GM19025 (cell line): ENCODE measurements around the gene CFD.
"Not testable (repeated sequence)": the region's sequence is repeated elsewhere in the genome, so short reads cannot be mapped to it uniquely, and the experiment has no call there.

Experiments
- ATAC-seq: cut with Tn5 transposase; IDR thresholded peaks from one replicate; pipeline ENCODE4 v1.9.1; 2021; ENCODE audit warnings: mild to moderate bottlenecking, low read depth, moderate library complexity; ENCODE audit not compliant: unreplicated experiment

Gene CFD

DNA sequence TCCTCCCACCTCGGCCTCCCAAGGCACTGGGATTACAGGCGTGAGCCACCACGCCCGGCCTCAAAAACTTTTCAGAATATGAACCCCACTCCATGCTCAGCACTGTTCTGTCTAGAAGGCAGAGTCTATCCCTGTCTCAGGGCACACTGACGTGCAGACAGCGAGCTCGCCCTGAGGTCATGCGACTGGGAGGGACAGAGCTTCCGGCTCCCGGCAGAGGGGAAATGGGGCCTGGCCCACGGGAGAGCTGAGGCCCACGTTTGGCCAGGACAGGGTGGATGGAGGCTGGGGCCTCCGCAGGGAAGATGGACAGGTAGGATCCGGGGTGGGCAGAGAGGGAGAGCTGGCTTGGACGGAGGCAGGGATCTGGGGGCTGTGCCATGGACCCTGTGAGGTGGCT lies 34.6 kb upstream of the CFD start:
- no peak for ATAC-seq

DNA sequence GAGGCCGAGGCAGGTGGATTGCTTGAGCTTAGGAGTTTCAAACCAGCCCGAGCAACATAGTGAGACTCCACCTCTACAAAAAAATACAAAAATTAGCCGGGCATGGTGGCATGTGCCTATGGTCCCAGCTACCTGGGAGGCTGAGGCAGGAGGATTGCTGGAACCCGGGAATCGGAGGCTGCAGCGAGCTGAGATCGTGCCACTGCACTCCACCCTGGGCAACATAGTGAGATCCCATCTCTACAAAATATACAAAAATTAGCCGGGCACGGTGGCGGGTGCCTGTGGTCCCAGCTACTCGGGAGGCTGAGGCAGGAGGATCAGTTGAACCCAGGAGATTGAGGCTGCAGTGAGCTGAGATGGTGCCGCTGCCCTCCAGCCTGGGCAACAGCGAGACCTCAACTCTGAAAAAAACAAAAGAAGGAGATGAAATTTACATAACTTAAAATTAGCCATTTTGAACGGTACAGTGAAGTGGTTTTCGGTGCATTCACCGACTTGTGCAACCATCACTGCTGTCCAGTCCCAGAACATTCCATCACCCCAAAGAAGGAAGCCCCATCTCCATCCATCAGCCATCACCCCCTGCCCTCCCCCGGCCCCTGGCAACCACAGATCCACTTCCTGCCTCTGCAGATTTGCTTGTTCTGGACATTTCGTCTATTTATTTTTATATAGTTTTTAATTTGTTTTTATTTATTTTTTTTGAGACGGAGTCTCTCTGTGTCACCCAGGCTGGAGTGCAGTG lies 33.4 kb upstream of the CFD start:
- ATAC-seq = no peak

GRCh38 chr19:827314-827709 lies 32.2 kb upstream of the CFD start:
- no peak for ATAC-seq

DNA sequence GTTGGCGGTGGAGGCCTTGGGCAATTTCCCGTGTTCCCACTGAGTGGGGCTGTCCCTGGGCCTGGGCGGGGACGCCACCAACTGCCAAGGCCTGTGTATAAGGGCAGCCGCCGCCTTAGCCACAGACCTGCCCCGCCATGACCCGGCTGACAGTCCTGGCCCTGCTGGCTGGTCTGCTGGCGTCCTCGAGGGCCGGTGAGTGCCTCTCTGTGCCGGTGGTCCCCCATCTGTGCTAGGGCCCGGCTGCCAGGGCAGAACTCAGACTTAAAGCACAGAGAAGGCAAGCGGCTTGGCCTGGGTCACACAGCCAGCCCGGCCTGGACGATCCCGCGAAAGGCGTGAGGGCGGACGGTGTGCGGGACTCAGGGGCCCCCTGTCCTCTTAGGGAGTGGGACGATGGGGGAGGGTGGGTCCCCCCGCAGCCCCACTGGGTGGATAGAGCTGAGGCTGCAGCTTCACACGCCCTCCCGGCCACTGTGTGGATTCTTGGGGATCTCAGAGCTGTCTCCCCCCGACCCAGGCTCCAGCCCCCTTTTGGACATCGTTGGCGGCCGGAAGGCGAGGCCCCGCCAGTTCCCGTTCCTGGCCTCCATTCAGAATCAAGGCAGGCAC lies 31.6 kb upstream of the CFD start, which contains the start of gene AZU1:
Gene AZU1 (plus strand): TSS at position 128 of the 612 bp plus-strand sequence. CDS start 10 bp downstream, at position 138.
- no peak for ATAC-seq

DNA sequence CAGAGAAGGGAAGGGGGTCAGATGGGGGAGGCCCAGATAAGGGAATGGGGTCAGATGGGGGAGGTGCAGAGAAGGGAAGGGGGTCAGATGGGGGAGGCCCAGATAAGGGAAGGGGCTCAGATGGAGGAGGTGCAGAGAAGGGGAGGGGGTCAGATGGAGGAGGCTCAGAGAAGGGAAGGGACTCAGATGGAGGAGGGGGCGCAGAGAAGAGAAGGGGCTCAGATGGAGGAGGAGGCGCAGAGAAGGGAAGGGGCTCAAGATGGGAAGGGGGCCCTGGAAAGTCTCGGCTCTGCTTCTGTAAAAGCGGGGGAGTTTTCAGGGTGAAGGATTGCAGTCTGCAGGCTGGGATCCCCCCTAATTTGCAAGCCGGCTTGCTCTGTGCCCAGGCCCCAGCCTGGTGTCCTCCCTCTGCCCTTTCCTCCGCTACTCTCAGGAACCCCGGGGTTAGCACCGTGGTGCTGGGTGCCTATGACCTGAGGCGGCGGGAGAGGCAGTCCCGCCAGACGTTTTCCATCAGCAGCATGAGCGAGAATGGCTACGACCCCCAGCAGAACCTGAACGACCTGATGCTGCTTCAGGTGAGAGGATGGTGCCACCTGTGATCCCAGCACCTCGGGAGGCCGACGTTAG lies 30.2 kb upstream of the CFD start:
- ATAC-seq = no peak

DNA sequence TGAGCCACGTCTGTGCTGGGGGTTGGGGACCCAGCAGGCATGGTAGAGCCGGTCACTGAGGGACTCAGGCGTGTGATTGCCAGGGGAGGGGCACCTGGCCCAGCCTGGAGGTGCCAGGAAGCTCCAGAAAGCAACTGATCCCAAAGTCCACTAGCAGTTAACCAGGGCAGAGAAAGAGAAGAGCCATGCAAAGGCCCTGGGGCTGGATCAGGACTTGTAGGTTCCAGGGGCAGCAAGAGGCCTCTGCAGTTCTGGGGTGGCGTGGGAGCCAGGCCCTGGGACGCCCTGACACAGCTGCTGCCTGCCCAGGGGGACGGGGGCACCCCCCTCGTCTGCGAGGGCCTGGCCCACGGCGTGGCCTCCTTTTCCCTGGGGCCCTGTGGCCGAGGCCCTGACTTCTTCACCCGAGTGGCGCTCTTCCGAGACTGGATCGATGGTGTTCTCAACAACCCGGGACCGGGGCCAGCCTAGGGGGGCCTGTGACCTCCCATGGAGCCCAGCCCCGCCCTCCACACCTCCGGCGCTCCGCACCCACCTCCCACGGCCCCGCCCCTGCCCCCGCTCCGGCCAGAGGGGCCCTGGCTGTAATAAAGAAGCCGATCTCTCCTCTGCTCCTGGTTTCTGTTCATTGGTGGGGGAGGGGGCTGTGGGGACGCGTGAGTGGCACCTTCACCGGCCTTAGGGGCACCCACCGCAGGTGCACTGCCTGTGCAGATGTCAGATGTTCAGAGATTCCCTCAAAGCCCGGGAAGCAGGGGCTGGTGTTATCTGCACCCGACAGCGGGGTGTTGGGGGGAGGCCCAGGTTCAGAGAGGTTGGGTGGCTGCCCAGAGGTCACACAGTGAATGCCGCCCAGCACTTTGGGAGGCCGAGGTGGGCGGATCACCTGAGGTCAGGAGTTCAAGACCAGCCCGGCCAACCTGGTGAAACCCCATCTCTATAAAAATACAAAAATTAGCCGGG lies 27.8 kb upstream of the CFD start:
- ATAC-seq = no peak

GRCh38 chr19:834216-834615 lies 25.2 kb upstream of the CFD start:
- ATAC-seq = no peak

- no peak for ATAC-seq
Observed at GRCh38 chr19:835210-835810, 24.2 kb upstream of the CFD start.

DNA sequence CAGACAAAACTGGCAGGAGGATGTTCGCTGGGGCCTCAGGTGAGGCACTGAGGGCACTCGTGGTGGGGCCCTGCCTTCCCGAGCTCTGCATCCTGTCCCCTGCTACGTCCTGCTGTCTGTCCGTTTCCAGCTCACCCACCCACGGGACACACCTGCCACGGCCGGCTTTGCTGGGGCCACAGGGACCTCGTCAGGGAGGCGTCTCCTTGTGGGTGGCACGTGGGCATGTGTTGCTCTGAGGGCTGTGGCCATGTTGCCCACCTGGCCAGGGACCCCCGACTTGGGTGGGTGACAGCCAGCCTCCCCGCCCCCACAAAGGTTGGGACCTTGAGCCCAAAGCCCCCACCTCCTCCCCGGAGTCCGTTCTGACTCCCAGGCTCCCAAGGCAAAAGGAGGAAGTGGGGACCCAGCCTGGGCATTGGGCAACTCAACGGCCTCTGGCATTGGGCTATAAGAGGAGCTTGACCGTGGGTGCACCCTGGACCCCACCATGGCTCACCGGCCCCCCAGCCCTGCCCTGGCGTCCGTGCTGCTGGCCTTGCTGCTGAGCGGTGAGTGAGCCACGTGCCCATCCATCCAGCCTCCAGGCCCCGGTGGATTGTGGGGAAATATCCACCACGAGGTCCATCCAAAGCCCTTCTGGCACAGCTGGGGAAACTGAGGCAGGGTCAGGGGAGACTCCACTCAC lies 18.8 kb upstream of the CFD start, which contains the start of gene PRTN3:
Gene PRTN3 (plus strand): TSS at position 481 of the 688 bp plus-strand sequence. CDS start 10 bp downstream, at position 491.
- ATAC-seq = no peak

DNA sequence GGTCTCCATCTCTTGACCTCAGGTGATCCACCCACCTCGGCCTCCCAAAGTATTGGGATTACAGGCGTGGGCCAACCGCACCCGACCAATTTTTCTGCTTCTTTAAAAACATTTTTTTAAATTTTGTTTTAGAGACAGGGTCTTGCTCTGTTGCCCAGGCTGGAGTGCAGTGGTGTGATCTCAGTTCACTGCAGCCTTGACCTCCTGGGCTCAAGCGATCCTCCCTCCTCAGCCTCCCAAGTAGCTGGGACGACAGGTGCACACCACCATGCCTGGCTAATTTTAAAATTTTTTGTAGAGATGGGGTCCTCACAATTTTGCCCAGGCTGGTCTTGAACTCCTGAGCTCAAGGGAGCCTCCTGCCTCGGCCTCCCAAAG lies 16.7 kb upstream of the CFD start:
- ATAC-seq = not testable (repeated sequence)

- no peak for ATAC-seq
Observed at GRCh38 chr19:843180-843835, 16.2 kb upstream of the CFD start.

- no peak for ATAC-seq
Observed at GRCh38 chr19:843836-844545, 15.5 kb upstream of the CFD start.

DNA sequence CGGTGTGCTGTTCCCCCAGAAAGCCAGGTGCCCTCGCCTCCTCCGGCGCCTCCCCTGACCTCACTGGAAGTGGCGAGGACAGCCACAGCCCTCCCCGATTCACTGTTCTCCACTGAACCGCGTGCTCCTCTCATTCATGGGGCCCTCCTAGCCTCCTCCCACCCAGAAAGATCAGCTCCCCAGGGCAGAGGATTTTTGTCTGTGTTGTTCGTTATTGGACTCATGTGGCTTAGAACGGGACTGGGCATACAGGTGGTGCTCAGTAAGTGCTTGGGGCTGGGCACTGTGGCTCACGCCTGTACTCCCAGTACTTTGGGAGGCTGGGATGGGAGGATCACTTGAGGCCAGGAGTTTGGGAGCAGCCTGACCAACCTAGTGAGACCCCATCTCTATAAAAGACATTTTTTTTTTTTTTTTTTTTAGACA lies 14.9 kb upstream of the CFD start:
- ATAC-seq = no peak

DNA sequence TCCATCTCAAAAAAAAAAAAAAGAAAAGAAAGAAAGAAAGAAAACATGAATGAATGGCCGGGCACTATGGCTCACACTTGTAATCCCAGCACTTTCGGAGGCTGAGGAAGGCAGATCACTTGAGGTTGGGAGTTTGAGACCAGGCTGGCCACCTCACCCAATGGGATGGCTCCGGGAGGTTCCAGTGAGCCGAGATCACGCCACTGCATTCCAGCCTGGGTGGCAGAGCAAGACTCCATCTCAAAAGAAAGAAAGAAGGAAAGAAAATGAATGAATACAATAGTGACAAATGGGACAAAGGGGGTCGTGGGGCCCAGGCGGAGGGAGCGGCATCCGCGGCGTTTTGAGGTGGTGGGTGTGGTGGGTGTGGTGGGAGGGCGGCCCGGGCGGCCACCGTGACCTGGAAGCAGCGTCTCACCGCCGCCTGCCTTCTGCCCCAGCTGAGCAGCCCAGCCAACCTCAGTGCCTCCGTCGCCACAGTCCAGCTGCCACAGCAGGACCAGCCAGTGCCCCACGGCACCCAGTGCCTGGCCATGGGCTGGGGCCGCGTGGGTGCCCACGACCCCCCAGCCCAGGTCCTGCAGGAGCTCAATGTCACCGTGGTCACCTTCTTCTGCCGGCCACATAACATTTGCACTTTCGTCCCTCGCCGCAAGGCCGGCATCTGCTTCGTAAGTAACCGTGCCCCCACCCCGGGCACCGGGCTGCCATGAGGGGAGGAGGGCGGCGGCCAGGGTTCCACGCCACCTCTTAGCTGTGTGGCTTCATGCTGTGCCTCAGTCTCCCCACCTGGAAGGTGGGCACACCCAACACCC lies 13.6 kb upstream of the CFD start:
- no peak for ATAC-seq

- ATAC-seq = no peak
Observed at GRCh38 chr19:848386-848921, 11.0 kb upstream of the CFD start.

GRCh38 chr19:849195-849594 lies 10.3 kb upstream of the CFD start:
- ATAC-seq = not testable (repeated sequence)

- no peak for ATAC-seq
Observed at GRCh38 chr19:850221-850978, 9.1 kb upstream of the CFD start.
